Neural cell (in vitro differentiated cells): ENCODE measurements around the gene PSMB3. TPM values are rescaled to one million over a fixed set of nuclear protein-coding genes. Genes with fewer than 3 reads are reported as not detected.

ENCODE experiments used
- H2AFZ ChIP-seq: fragments of 200-600, 300-800 bp; sonication (generic), shearing (Covaris generic); 2 replicates; pipeline ENCODE4 v1.6.0; 2014; ENCODE audit warnings: low read depth, mild to moderate bottlenecking, antibody characterized with exemption, low read length, moderate library complexity
- H3F3A ChIP-seq: fragments of 200-600 bp; shearing (Covaris generic); 2 replicates; pipeline ENCODE4 v1.6.1; 2016; ENCODE audit warnings: mild to moderate bottlenecking, moderate library complexity, mixed read lengths, antibody characterized with exemption, low read length; ENCODE audit not compliant: insufficient read depth, poor library complexity, severe bottlenecking
- H3K27ac ChIP-seq: fragments of 200-600, 300-800 bp; sonication (generic), shearing (Covaris generic); 2 replicates; pipeline ENCODE4 v1.5.1; 2014; ENCODE audit warnings: mild to moderate bottlenecking, low read length, moderate library complexity
- H3K27me3 ChIP-seq: fragments of 300-800, 200-600 bp; sonication (generic), shearing (Covaris generic); 2 replicates; pipeline ENCODE4 v1.6.0; 2014; ENCODE audit warnings: mild to moderate bottlenecking, low read depth, low read length, moderate library complexity; ENCODE audit not compliant: insufficient read depth
- H3K36me3 ChIP-seq: fragments of 300-800, 200-600 bp; sonication (generic), shearing (Covaris generic); 2 replicates; pipeline ENCODE4 v1.5.1; 2014; ENCODE audit warnings: mild to moderate bottlenecking, antibody characterized with exemption, low read length, moderate library complexity; ENCODE audit not compliant: insufficient read depth
- H3K4me2 ChIP-seq: fragments of 300-800, 200-600 bp; sonication (generic), shearing (Covaris generic); 2 replicates; pipeline ENCODE4 v1.6.0; 2014; ENCODE audit warnings: mild to moderate bottlenecking, low read length
- H3K4me3 ChIP-seq: fragments of 300-800, 200-600 bp; sonication (generic), shearing (Covaris generic); 2 replicates; pipeline ENCODE4 v1.5.1; 2014; ENCODE audit warnings: mild to moderate bottlenecking, low read length, moderate library complexity
- H3K79me2 ChIP-seq: fragments of 200-600 bp; shearing (Covaris generic); replicated peaks from 2 replicates; pipeline ENCODE4 v1.6.0; 2014; ENCODE audit warnings: mild to moderate bottlenecking, low read length, moderate library complexity; ENCODE audit not compliant: insufficient read depth
- H3K9ac ChIP-seq: fragments of 300-800, 200-600 bp; sonication (generic), shearing (Covaris generic); 2 replicates; pipeline ENCODE4 v1.6.1; 2016; ENCODE audit warnings: mild to moderate bottlenecking, low read length, mixed read lengths
- H3K9me2 ChIP-seq: fragments of 200-600 bp; shearing (Covaris generic); 2 replicates; pipeline ENCODE4 v1.6.1; 2016; ENCODE audit warnings: mild to moderate bottlenecking, low read length, mixed read lengths; ENCODE audit not compliant: insufficient read depth
- H3K9me3 ChIP-seq: fragments of 200-600, 300-800 bp; sonication (generic), shearing (Covaris generic); 2 replicates; pipeline ENCODE4 v1.6.1; 2016; ENCODE audit warnings: mild to moderate bottlenecking, mixed run types, low read length, moderate library complexity, mixed read lengths
- H4K20me1 ChIP-seq: fragments of 200-600 bp; shearing (Covaris generic); 2 replicates; pipeline ENCODE4 v1.6.1; 2016; ENCODE audit warnings: mild to moderate bottlenecking, mixed run types; ENCODE audit not compliant: insufficient read depth
- EP300 ChIP-seq: fragments of 450-650 bp; conservative IDR thresholded peaks from 2 replicates; pipeline ENCODE4 v1.6.1; 2014; ENCODE audit warnings: antibody characterized with exemption, mild to moderate bottlenecking, moderate library complexity; ENCODE audit not compliant: poor library complexity, severe bottlenecking
- EZH2 ChIP-seq: fragments of 200-600, 300-800 bp; shearing (Covaris generic), sonication (generic); IDR thresholded peaks from 2 replicates; pipeline ENCODE4 v1.6.1; 2014; ENCODE audit warnings: antibody characterized with exemption, low read length, borderline replicate concordance, mild to moderate bottlenecking; ENCODE audit not compliant: insufficient read depth, poor library complexity, severe bottlenecking
- MXI1 ChIP-seq: fragments of 450-650 bp; conservative IDR thresholded peaks from 2 replicates; pipeline ENCODE4 v1.6.1; 2014; ENCODE audit warnings: antibody characterized with exemption, mild to moderate bottlenecking; ENCODE audit not compliant: poor library complexity, severe bottlenecking
- POLR2AphosphoS5 ChIP-seq: IDR thresholded peaks from 2 replicates; pipeline ENCODE4 v1.6.1; 2012
- RAD21 ChIP-seq: fragments of 450-650 bp; conservative IDR thresholded peaks from 2 replicates; pipeline ENCODE4 v1.6.1; 2014; ENCODE audit warnings: antibody characterized with exemption, mild to moderate bottlenecking, moderate library complexity
- REST ChIP-seq: IDR thresholded peaks from 2 replicates; pipeline ENCODE4 v1.6.1; 2012; ENCODE audit warnings: borderline replicate concordance
- SMC3 ChIP-seq: fragments of 450-650 bp; conservative IDR thresholded peaks from 2 replicates; pipeline ENCODE4 v1.6.1; 2014; ENCODE audit warnings: antibody characterized with exemption, mild to moderate bottlenecking, moderate library complexity; ENCODE audit not compliant: poor library complexity
- TAF1 ChIP-seq: IDR thresholded peaks from 2 replicates; pipeline ENCODE4 v1.6.1; 2012; ENCODE audit warnings: low read depth
- polyA plus RNA-seq: library from polyadenylated mRNA; depleted of rRNA; stranded (reverse); fragments of >200 nt; gene quantifications from 2 replicates; pipeline ENCODE4 v1.2.3, GENCODE V29; 2014

The PSMB3 gene
- polyA plus RNA-seq, 1 donor from 2014 or later = 338 TPM

GRCh38 chr17:38750312-38751121 lies 2.0 kb upstream of the PSMB3 start:
- no peaks in the 10 kb centered on the region for H3K27me3 ChIP-seq
- H3K79me2 ChIP-seq = peaks cover 34% of the 10 kb centered on the region
- peak overlapping the region; percentile 94 for H3K27ac ChIP-seq
- H4K20me1 ChIP-seq = no peaks in the 10 kb centered on the region
- peak overlapping the region; percentile 53 for H2AFZ ChIP-seq
- no peaks in the 10 kb centered on the region for H3K9me3 ChIP-seq
- H3K4me2 ChIP-seq = peak overlapping the region; percentile 67
- peak overlapping the region; percentile 92 for H3K9ac ChIP-seq
- H3K9me2 ChIP-seq = no peaks in the 10 kb centered on the region
- H3K4me3 ChIP-seq = peak overlapping the region; percentile 94
- H3F3A ChIP-seq = no peaks in the 10 kb centered on the region
- TF ChIP-seq MXI1 = peak; percentile 52
- no peak for TF ChIP-seq EZH2
- TF ChIP-seq POLR2AphosphoS5 = peak; percentile 40
- no peaks in the 10 kb centered on the region for H3K36me3 ChIP-seq

- Histone ChIP-seq H3K9ac (peak overlapping the region; percentile 92), H3K4me3 (peak overlapping the region; percentile 94), H3K27ac (peak overlapping the region; percentile 94), H3K27me3 (no peaks in the 10 kb centered on the region), H4K20me1 (no peaks in the 10 kb centered on the region), H3K79me2 (peaks cover 27% of the 10 kb centered on the region), H3K4me2 (peak overlapping the region; percentile 67), H3K36me3 (peaks cover 6% of the 10 kb centered on the region), H3K9me2 (no peaks in the 10 kb centered on the region), H3K9me3 (no peaks in the 10 kb centered on the region), H2AFZ (peak overlapping the region; percentile 53), H3F3A (no peaks in the 10 kb centered on the region)
- TF ChIP-seq POLR2AphosphoS5 (no peak), REST (peak; percentile 66), TAF1 (peak; percentile 63), MXI1 (no peak), SMC3 (no peak), EZH2 (no peak), RAD21 (no peak), EP300 (no peak)
Measured at GRCh38 chr17:38751144-38751807, 1.3 kb upstream of the PSMB3 start.

- Histone ChIP-seq H3K4me2 (peak overlapping the region; percentile 54), H2AFZ (peak overlapping the region; percentile 84), H3K9me2 (no peaks in the 10 kb centered on the region), H3K27ac (peak overlapping the region; percentile 94), H3K9me3 (no peaks in the 10 kb centered on the region), H3K4me3 (peak overlapping the region; percentile 94), H3K36me3 (peaks cover 6% of the 10 kb centered on the region), H4K20me1 (no peaks in the 10 kb centered on the region), H3F3A (no peaks in the 10 kb centered on the region), H3K27me3 (no peaks in the 10 kb centered on the region), H3K9ac (peak overlapping the region; percentile 74), H3K79me2 (peaks cover 21% of the 10 kb centered on the region)
- no peak for TF ChIP-seq TAF1
- no peak for TF ChIP-seq POLR2AphosphoS5
- TF ChIP-seq EP300 = peak; percentile 38
Measured at GRCh38 chr17:38751808-38752307, 683 bp upstream of the PSMB3 start.
